T47D (cell line): ENCODE data around the gene URGCP.

Experiments used
- DNase-seq, 2 experiments: peaks; one replicate each; pipeline versions ENCODE4 v3.0.0 to v3.0.0-alpha.2; 2011 to 2012; ENCODE audit warnings: low read depth in 1 of 2, low spot score in 1 of 2
- JUND ChIP-seq: IDR thresholded peaks from 2 replicates; pipeline ENCODE4 v1.6.1; 2012; ENCODE audit warnings: low read depth
- in situ Hi-C: cut with HindIII; loops from 2 replicates; pipeline ENCODE4 v1.10.0; 2016; ENCODE audit warnings: low sequenced_read_pairs, low pct_unique_long_range_greater_than_20kb

Gene URGCP

DNA sequence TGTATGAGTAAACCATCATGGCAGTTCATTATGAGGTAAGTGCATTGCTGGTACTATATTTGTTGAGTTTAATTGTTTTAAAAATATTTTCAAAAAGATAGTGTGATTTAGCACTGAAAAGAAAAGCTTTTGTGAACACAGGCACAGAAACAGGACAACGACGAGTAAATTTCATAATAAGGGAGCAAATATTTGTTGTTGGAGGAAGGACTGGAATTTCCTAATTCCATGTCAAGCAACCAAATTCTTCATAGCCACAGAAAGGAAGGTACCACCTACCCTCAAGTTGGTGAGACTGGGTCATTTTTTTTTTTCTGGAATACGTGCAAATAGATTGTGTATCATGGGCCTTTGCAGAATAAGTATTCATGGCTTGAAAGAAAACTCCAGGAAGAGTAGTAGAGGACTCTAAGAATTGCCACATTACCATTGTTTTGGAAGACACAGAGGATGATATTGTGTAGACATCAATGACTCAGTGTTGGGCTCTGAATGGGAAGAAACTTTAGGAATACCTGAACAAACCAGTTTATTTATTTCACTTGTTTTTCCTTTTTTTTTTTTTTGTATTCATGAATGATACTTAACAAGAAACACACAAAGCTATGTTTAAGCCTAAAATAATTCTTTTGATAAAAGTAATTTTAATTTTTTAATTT lies 27.6 kb upstream of the URGCP start:
- TF ChIP-seq JUND = no peak
- in situ Hi-C loops = no loop called here

DNA sequence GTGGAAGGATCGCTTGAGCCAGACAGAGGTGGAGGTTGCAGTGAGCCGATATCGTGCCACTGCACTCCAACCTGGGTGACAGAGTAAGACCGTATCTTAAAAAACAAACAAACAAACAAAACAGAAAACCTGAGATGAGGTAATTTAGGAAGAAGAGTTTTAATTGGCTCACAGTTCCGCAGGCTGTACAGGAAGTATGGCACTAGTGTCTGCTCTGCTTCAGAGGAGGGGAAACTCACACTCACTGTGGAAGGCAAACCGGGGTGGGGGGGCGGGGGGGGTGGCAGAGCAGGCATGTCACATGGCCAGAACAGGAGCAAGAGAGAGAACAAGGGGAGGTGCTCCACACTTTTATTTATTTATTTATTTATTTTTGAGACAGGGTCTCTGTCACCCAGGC lies 24.9 kb upstream of the URGCP start:
- TF ChIP-seq JUND = no peak
- in situ Hi-C loops = no loop called here
- DNase-seq = peak in 1 of 2 experiments; percentile 51

More for the DNA sequence above, 27.6 kb upstream of the URGCP start:
- DNase-seq = no peak

DNA sequence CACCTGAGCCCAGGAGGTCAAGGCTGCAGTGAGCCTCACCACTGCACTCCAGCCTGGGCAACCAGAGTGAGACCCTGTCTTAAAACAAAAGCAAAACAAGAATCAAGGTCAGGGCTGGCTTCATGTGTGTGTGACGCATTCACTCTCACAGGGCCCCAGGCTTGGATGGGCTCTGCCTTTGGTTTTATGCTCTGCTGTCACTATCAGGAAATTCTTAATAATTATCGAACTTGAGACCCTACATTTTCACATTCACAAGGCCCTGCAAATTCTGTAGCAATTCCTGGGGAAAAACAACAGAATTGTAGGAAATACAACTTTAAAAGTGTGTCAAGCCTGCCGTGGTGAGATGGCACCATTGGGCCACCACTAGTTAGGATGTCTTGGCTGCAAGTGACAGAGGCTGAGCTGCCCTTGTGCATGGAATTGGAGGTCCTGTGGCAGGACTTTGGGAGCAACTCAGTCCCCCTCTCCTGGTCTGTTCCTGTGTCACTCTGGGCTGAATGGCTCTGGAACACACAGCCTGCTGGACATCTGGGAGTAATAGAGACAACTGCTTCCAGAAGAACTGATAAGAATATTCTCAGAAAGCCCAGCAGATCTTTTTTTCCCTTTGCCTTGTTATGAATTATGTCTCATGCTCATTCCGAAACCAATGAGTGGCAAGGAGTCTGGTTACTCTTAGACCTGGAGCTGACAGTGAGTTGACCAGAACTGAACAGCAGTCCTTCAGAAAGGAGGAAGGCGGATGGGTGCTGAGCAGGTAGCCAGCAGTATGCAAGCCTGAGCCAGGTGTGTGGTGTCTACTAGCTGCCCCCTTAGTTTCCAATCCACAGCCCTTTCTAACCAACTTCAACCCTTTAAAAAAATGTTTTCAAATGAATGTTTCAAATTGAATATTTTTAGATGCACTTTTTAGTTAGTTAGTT lies 23.4 kb upstream of the URGCP start:
- in situ Hi-C loops = no loop called here
- no peak for TF ChIP-seq JUND
- no peak for DNase-seq

DNA sequence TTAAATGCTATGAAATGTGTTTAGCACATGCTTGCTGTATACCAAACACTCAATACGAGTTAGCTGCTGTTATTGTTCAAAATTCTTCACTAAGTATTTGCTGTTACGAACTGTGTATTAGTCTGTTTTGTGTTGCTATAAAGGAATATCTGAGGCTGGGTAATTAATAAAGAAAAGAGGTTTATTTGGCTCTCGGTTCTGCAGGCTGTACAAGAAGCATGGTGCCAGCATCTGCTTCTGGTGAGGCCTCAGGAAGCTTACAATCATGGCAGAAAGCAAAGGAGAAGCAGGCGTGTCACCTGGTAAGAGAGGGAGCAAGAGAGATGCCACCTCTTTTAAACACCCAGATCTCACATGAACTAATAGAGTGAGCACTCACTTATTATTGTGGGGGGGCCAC lies 21.4 kb upstream of the URGCP start:
- in situ Hi-C loops = no loop called here
- no peak for DNase-seq
- no peak for TF ChIP-seq JUND

DNA sequence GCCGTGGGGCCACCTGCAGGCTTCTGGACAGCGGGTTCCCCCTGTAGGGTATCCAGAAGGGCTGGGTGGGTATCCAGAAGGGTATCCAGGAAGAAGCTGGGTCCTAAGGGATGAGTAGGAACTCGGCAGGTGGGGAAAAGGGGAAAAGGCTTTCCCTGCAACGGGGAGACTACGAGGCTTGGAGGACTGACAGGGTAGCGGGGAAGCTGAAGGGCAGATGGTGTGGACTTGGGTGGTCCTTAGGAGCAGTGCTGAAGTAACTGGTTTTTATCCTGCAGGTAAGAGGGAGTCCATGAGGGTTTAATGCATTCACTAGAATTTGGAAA lies 20.4 kb upstream of the URGCP start:
- in situ Hi-C loops = no loop called here
- DNase-seq = no peak
- TF ChIP-seq JUND = no peak

DNA sequence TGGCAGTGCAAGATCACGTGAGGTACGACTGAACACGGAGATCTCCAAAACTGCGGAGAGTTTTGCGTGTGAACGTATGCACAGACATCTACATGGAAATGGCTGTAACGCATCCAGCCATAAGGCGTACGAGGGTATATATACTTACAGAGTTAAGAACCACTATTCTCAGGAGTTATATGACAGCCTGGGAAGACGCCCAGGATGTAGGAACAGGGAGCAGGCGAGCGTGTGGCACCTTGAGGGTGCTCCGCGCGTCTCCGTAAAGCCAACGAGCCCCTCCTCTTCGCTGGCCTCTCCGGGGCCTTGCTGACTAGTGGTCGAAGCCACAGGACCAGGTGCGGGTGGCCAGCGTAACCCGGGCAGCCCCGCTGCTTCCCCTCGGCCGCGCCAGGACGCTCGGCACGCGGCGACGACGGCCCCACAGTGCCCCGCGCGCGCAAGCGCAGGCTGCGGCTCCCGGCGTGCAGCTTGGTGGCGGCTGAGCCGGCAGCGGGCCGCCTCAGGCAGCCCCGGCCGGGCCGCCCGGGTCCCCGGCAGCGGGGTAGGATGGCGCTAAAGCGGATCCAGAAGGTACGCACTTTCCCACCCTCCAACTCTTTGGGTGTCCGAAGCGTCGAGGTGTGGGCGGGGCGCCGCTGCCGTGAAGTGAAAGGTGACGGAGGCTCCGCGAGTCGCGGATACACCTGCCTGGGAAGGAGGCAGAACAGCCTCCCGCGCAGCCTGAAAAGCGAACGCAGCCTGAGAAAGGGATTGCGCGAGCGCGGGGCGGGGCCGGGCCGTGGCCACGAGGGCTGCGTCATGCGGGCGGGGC lies 19.8 kb upstream of the URGCP start, which contains the start of gene UBE2D4:
Gene UBE2D4, plus strand, starts transcription at position 453 of the 814 bp plus-strand sequence. Its CDS starts 97 bp downstream, at position 550.
- in situ Hi-C loops = no loop called here
- no peak for TF ChIP-seq JUND
- peak; percentile 94 to 95 for DNase-seq

DNA sequence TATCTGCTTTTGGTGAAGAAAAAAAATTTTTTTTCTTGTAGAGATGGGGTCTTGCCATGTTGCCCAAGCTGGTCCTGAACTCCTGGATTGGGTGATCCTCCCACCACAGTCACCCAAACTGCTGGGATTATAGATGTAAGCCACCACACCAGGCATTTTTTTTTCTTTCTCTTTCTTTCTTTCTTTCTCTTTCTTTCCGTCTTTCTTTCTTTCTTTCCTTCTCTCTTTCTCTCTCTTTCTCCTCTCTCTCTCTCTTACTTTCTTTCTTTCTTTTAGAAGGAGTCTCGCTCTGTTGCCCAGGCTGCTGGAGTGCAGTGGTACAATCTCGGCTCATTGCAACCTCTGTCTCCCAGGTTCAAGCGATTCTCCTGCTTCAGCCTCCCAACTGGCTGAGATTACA lies 16.3 kb upstream of the URGCP start:
- no peak for TF ChIP-seq JUND
- in situ Hi-C loops = no loop called here
- no peak for DNase-seq

DNA sequence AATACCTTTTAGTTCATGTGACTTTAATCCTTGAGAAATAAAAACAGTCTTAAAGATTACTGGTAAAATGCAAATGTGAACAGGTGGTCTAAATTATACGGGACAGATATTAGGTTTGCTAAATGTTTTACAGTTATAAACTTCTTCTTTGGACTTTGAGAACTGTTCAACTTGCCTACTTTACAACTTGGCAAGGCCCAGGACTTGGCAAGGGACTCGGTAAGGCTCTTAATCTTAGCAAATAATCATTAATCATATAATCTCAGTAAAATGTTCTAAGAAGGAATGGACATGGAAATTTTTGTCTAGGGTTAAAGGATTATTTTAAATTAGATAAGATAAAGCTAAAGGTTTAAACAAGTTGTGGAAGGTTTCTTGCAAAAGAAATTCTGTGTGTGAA lies 15.0 kb upstream of the URGCP start:
- in situ Hi-C loops = no loop called here
- TF ChIP-seq JUND = no peak
- no peak for DNase-seq

DNA sequence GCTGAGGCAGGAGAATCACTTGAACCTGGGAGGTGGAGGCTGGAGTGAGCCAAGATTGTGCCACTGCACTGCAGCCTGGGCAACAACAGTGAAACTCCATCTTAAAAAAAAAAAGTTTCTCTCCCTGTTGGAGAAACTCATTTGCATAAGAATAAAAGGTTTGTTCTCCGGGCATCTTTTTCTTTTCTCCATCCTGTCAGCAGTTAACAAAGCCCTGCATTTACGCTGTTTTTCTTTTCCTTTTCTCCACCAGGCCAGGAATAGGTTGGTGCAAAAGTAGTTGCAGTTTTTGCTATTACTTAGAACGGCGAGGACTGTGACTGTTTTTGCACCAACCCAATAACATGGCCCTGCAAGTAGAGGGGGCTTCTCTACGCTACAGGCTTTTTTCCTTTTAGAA lies 9.5 kb upstream of the URGCP start:
- in situ Hi-C loops = no loop called here
- no peak for TF ChIP-seq JUND
- DNase-seq = no peak

DNA sequence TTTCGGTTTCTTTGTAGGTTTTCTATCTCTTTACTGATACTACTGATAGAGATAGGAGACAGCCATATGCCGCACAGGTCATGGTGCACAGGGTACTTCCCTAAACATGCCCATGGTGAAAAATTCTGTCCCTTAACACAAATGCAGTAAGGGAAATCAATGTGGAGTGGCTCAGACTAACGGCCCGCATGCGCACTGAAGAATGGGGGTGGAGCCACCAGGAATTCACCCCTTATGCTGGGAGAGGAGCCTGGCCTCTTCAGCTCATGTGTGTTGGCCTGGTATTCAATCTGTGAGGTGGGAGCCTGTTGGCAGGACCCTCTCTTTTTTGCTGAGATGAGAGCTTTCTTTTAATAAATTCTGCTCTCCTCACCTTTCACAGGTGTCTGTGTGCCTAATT lies 8.4 kb upstream of the URGCP start:
- no peak for TF ChIP-seq JUND
- in situ Hi-C loops = no loop called here
- DNase-seq = no peak

DNA sequence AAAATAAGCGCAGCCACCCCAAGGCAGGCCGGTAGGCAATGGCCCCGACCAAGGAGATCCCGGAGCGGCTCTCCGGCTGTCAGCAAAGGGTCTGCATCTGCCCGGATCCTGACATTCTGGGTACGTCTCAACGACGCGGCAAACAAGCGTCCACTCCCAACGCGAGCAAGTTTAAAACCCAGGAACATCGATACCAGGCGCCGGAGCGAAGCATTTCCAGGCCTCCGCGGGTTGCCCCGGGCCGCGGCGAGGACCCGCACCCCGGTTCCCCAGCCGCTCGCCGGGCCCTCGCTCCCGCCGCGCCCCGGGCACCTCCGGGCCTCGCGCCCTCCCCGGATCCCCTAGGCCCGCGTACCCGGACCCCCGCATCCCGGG lies 453 bp downstream of the URGCP start:
- peak; percentile 51 to 60 for DNase-seq
- in situ Hi-C loops = no loop called here
- no peak for TF ChIP-seq JUND

DNA sequence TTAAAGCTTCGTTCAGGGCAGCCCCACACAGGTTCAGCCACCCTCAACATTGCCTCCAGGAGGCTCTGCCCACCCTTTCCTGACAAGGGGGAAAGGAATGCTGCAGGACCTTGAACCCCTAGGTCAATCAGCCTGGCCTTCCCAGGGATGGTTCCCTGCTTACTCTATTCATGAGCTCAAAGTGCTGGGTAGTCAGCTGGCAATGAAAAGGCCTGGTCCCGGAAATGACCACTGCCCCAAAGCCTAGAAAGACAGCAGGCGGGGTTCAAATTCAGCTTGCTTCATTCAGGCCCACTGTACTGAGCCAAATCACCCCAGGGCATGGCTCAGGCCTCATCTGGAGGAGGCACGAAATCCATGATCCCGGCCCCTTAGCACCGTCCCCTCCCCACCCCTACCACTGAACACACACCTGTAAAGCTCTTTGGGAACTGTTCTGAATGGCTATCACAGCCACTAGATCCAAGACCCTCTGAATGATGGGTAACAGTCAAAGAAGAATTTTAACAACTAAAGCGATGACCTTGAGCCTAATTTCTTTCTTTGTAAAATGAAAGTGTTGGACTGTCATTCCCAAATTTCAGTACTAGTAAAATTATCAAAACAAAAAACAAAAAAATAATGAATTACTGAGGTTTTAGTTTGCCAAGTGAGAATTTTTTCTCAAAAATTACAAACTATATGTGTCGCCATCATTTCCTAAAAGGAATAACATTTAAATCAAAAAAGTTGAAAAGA lies 1.0 kb downstream of the URGCP start:
- in situ Hi-C loops = no loop called here

More for the DNA sequence above, 1.0 kb downstream of the URGCP start:
- no peak for TF ChIP-seq JUND
- DNase-seq = peak; percentile 35 to 44
